WTC11 (cell line): ENCODE results near the gene NFATC2IP. TPM values are rescaled to one million over a fixed set of nuclear protein-coding genes. Genes with fewer than 3 reads are reported as not detected.

Experiments used
- ATAC-seq: fragments of 200-7000 bp; cut with Tn5 transposase; 2 replicates; pipeline ENCODE4 v1.10.0; 2021; ENCODE audit warnings: mild to moderate bottlenecking, moderate library complexity
- CTCF ChIA-PET: fragments of 300-600 bp; sonication (Branson Sonifier 250); formaldehyde crosslinking; loops from one replicate; lab custom pipeline; 2021; ENCODE audit warnings: antibody characterized with exemption; lab: Charles Lee
- POLR2A ChIA-PET: fragments of 350-600 bp; sonication (Branson Sonifier 250); formaldehyde crosslinking; loops from one replicate; lab custom pipeline; 2021; ENCODE audit warnings: antibody characterized with exemption; lab: Charles Lee
- DNase-seq: peaks from one replicate; pipeline ENCODE4 v3.0.0; 2021; ENCODE audit warnings: low spot score
- H3K27ac Mint-ChIP-seq: 2 replicates; pipeline ENCODE4 v1.8.0; 2021; ENCODE audit warnings: mixed read lengths
- H3K27me3 Mint-ChIP-seq: 2 replicates; pipeline ENCODE4 v1.8.0; 2021; ENCODE audit warnings: low read depth, mild to moderate bottlenecking, moderate library complexity, mixed read lengths
- H3K36me3 Mint-ChIP-seq: 2 replicates; pipeline ENCODE4 v1.8.0; 2021; ENCODE audit warnings: mixed read lengths
- H3K4me1 Mint-ChIP-seq: 2 replicates; pipeline ENCODE4 v1.8.0; 2022; ENCODE audit warnings: mixed read lengths
- H3K4me3 Mint-ChIP-seq: 2 replicates; pipeline ENCODE4 v1.8.0; 2021; ENCODE audit warnings: mild to moderate bottlenecking, moderate library complexity, mixed read lengths
- H3K9me3 Mint-ChIP-seq: 2 replicates; pipeline ENCODE4 v1.8.0; 2021; ENCODE audit warnings: mixed read lengths
- AFF4 ChIP-seq: sonication (generic); formaldehyde crosslinking; IDR thresholded peaks from 2 replicates; pipeline ENCODE4 v1.8.1; 2023; ENCODE audit warnings: mild to moderate bottlenecking, missing genetic modification reagents, borderline replicate concordance
- ATF1 ChIP-seq: sonication (generic); formaldehyde crosslinking; IDR thresholded peaks from 2 replicates; pipeline ENCODE4 v1.8.1; 2023; ENCODE audit warnings: mild to moderate bottlenecking, moderate library complexity, missing genetic modification reagents
- ATF3 ChIP-seq: sonication (generic); formaldehyde crosslinking; conservative IDR thresholded peaks from 2 replicates; pipeline ENCODE4 v1.8.1; 2022; ENCODE audit warnings: mild to moderate bottlenecking, missing genetic modification reagents
- CREB1 ChIP-seq: sonication (generic); formaldehyde crosslinking; IDR thresholded peaks from 2 replicates; pipeline ENCODE4 v1.8.0; 2023; ENCODE audit warnings: mild to moderate bottlenecking, missing genetic modification reagents
- E2F1 ChIP-seq: sonication (generic); formaldehyde crosslinking; IDR thresholded peaks from 2 replicates; pipeline ENCODE4 v1.8.0; 2022; ENCODE audit warnings: mild to moderate bottlenecking, missing genetic modification reagents
- ETV6 ChIP-seq: sonication (generic); formaldehyde crosslinking; IDR thresholded peaks from 2 replicates; pipeline ENCODE4 v1.8.1; 2022; ENCODE audit warnings: mild to moderate bottlenecking, missing genetic modification reagents
- GABPB1 ChIP-seq: sonication (generic); formaldehyde crosslinking; IDR thresholded peaks from 2 replicates; pipeline ENCODE4 v1.8.1; 2023; ENCODE audit warnings: mild to moderate bottlenecking, missing genetic modification reagents
- IRF1 ChIP-seq: sonication (generic); formaldehyde crosslinking; IDR thresholded peaks from 2 replicates; pipeline ENCODE4 v1.8.0; 2023; ENCODE audit warnings: missing genetic modification reagents
- JAZF1 ChIP-seq: fragments of 250-450 bp; sonication (Bioruptor Pico); IDR thresholded peaks from 2 replicates; pipeline ENCODE4 v1.9.0; 2021; ENCODE audit warnings: moderate library complexity, mild to moderate bottlenecking, inconsistent platforms
- KAT7 ChIP-seq: sonication (generic); formaldehyde crosslinking; IDR thresholded peaks from 2 replicates; pipeline ENCODE4 v1.8.1; 2023; ENCODE audit warnings: missing genetic modification reagents, mild to moderate bottlenecking, borderline replicate concordance
- MLX ChIP-seq: sonication (generic); formaldehyde crosslinking; IDR thresholded peaks from 2 replicates; pipeline ENCODE4 v1.8.1; 2023; ENCODE audit warnings: mild to moderate bottlenecking, missing genetic modification reagents, moderate library complexity
- MYBL2 ChIP-seq: sonication (generic); formaldehyde crosslinking; IDR thresholded peaks from 2 replicates; pipeline ENCODE4 v1.8.1; 2023; ENCODE audit warnings: mild to moderate bottlenecking, moderate library complexity, missing genetic modification reagents
- NFYB ChIP-seq: sonication (generic); formaldehyde crosslinking; conservative IDR thresholded peaks from 2 replicates; pipeline ENCODE4 v1.8.0; 2022; ENCODE audit warnings: low read depth, missing genetic modification reagents
- TEAD4 ChIP-seq: sonication (generic); formaldehyde crosslinking; IDR thresholded peaks from 2 replicates; pipeline ENCODE4 v1.8.0; 2022; ENCODE audit warnings: mild to moderate bottlenecking, missing genetic modification reagents
- ZNF138 ChIP-seq: sonication (generic); formaldehyde crosslinking; conservative IDR thresholded peaks from 2 replicates; pipeline ENCODE4 v1.8.1; 2022; ENCODE audit warnings: mild to moderate bottlenecking, moderate library complexity, missing genetic modification reagents
- ZNF532 ChIP-seq: fragments of 250-450 bp; sonication (Bioruptor Pico); IDR thresholded peaks from 2 replicates; pipeline ENCODE4 v1.9.0; 2021; ENCODE audit warnings: mild to moderate bottlenecking, borderline replicate concordance
- ZSCAN18 ChIP-seq: fragments of 250-450 bp; sonication (Bioruptor Pico); IDR thresholded peaks from 2 replicates; pipeline ENCODE4 v2.1.2; 2022; ENCODE audit warnings: mild to moderate bottlenecking, moderate library complexity
- total RNA-seq: library from RNA; stranded (reverse); gene quantifications from 3 replicates; pipeline ENCODE4 v1.2.3, GENCODE V29; 2021

NFATC2IP gene
- total RNA-seq, 1 experiment from 2014 or later = 66.6 TPM

- CTCF ChIA-PET = interaction anchor here (1.6 kb wide), 1 partner anchor 10 kb away, joined by 6 read pairs; the partner anchor contains the start of gene SPNS1
- ATAC-seq (no peak), DNase-seq (no peak)
- Mint-ChIP-seq H3K27ac (no peak overlapping the region), H3K4me1 (no peaks in the 10 kb centered on the region), H3K27me3 (no peaks in the 10 kb centered on the region), H3K4me3 (no peak overlapping the region), H3K9me3 (no peaks in the 10 kb centered on the region), H3K36me3 (peaks cover 49% of the 10 kb centered on the region)
- POLR2A ChIA-PET = no interaction called here
- TF ChIP-seq ATF3 (no peak), JAZF1 (no peak), E2F1 (CRISPR knock-in tag) (no peak), ETV6 (CRISPR knock-in tag) (no peak), TEAD4 (CRISPR knock-in tag) (no peak)
These were observed 13.3 kb downstream of the NFATC2IP start for GRCh38 chr16:28964072-28964471.

GRCh38 chr16:28964496-28964895, 13.8 kb downstream of the NFATC2IP start:
- no peak overlapping the region for H3K4me3 Mint-ChIP-seq
- ChIA-PET CTCF (no interaction called here), POLR2A (no interaction called here)
- H3K27ac Mint-ChIP-seq = no peak overlapping the region
- H3K4me1 Mint-ChIP-seq = no peaks in the 10 kb centered on the region
- no peak for DNase-seq
- no peak for ATAC-seq
- H3K27me3 Mint-ChIP-seq = no peaks in the 10 kb centered on the region
- no peaks in the 10 kb centered on the region for H3K9me3 Mint-ChIP-seq
- TF ChIP-seq ZSCAN18 (no peak), ZNF532 (CRISPR knock-in tag) (no peak), IRF1 (CRISPR knock-in tag) (no peak), CREB1 (no peak), KAT7 (no peak), NFYB (no peak), MYBL2 (CRISPR knock-in tag) (no peak), GABPB1 (CRISPR knock-in tag) (no peak), AFF4 (no peak), ZNF138 (CRISPR knock-in tag) (no peak), ATF1 (CRISPR knock-in tag) (no peak), MLX (CRISPR knock-in tag) (no peak)
- peaks cover 46% of the 10 kb centered on the region for H3K36me3 Mint-ChIP-seq
